Panc1 (cell line): Measurements from ENCODE around the gene TOM1L1. TPM values are rescaled to one million over a fixed set of nuclear protein-coding genes. Genes with fewer than 3 reads are reported as not detected.

Experiments
- ATAC-seq: fragments of 200-7000 bp; cut with Tn5 transposase; 2 replicates; pipeline ENCODE4 v1.9.1; 2020; ENCODE audit warnings: mild to moderate bottlenecking, moderate library complexity
- BruUV-seq: library from RNA; stranded (reverse); fragments of 400-500 nt; replicated peaks from 2 replicates; lab custom pipeline; 2021; lab: Mats Ljungman, UMichigan
- CTCF ChIA-PET: fragments of 300-600 bp; sonication (Branson Sonifier 250); formaldehyde crosslinking; loops from one replicate; lab custom pipeline; 2022; ENCODE audit warnings: antibody characterized with exemption; lab: Charles Lee
- POLR2A ChIA-PET: fragments of 300-600 bp; sonication (Branson Sonifier 250); formaldehyde crosslinking; loops from one replicate; lab custom pipeline; 2022; ENCODE audit warnings: antibody characterized with exemption; lab: Charles Lee
- DNase-seq: peaks from one replicate; pipeline ENCODE4 v3.0.0-alpha.2; 2010; ENCODE audit warnings: low read depth, low spot score
- H3K27ac ChIP-seq: 2 replicates; pipeline ENCODE4 v1.5.1; 2011; ENCODE audit warnings: mild to moderate bottlenecking, low read length, inconsistent platforms
- H3K27me3 ChIP-seq: fragments of 200-500 bp; sonication (Bioruptor generic); 2 replicates; pipeline ENCODE4 v1.6.0; 2014; ENCODE audit warnings: low read length, inconsistent platforms; ENCODE audit not compliant: control insufficient read depth, insufficient read depth
- H3K36me3 ChIP-seq: fragments of 200-500 bp; sonication (Bioruptor generic); 2 replicates; pipeline ENCODE4 v1.5.1; 2014; ENCODE audit warnings: inconsistent platforms, mild to moderate bottlenecking, low read length, moderate library complexity; ENCODE audit not compliant: control insufficient read depth, insufficient read depth
- H3K4me1 ChIP-seq: 2 replicates; pipeline ENCODE4 v1.5.1; 2011; ENCODE audit warnings: inconsistent platforms, mild to moderate bottlenecking, low read length, moderate library complexity; ENCODE audit not compliant: control insufficient read depth, insufficient read depth
- H3K4me3 ChIP-seq, 2 experiments: 2 replicates each; pipeline ENCODE4 v1.5.1; 2011 to 2012; ENCODE audit warnings: low read depth in 2 of 2, low read length in 2 of 2, mild to moderate bottlenecking in 2 of 2, inconsistent platforms in 1 of 2, moderate library complexity in 1 of 2
- H3K9me3 ChIP-seq: fragments of 200-500 bp; sonication (Bioruptor generic); 2 replicates; pipeline ENCODE4 v1.5.1; 2014; ENCODE audit warnings: low read depth, mild to moderate bottlenecking, inconsistent platforms, low read length, moderate library complexity; ENCODE audit not compliant: control insufficient read depth, insufficient read depth
- POLR2AphosphoS5 ChIP-seq: IDR thresholded peaks from 2 replicates; pipeline ENCODE4 v1.6.1; 2012; ENCODE audit warnings: mild to moderate bottlenecking, low read depth, low read length, moderate library complexity
- SIN3A ChIP-seq: IDR thresholded peaks from 2 replicates; pipeline ENCODE4 v1.6.1; 2012; ENCODE audit warnings: low read depth, mild to moderate bottlenecking, low read length, moderate library complexity, borderline replicate concordance; ENCODE audit not compliant: insufficient read depth
- TCF7L2 ChIP-seq: IDR thresholded peaks from 2 replicates; pipeline ENCODE4 v1.6.1; 2011; ENCODE audit warnings: mild to moderate bottlenecking, low read depth, low read length, inconsistent platforms
- in situ Hi-C: cut with HindIII; loops from 2 replicates; pipeline ENCODE4 v1.10.0; 2016; ENCODE audit warnings: low sequenced_read_pairs, low pct_unique_long_range_greater_than_20kb
- intact Hi-C: fragments of 100-400 bp; cut with micrococcal nuclease; formaldehyde crosslinking; loops from one replicate; pipeline ENCODE4 v1.10.0; 2022; ENCODE audit not compliant: unreplicated experiment
- total RNA-seq: library from RNA; stranded (reverse); gene quantifications from one replicate; pipeline ENCODE4 v1.2.1, GENCODE V29; 2021; ENCODE audit not compliant: unreplicated experiment
- TF ChIP-seq, protein P1 (sequence below), 2 experiments: IDR thresholded peaks; 2 replicates each; pipeline ENCODE4 v1.6.1; 2011 to 2012; ENCODE audit warnings: low read depth in 2 of 2, control low read depth in 1 of 2, low read length in 1 of 2, mild to moderate bottlenecking in 1 of 2, moderate library complexity in 1 of 2; ENCODE audit not compliant: insufficient read depth in 1 of 2
- TF ChIP-seq, protein P2 (sequence below): fragments of 450-650 bp; IDR thresholded peaks from 2 replicates; pipeline ENCODE4 v1.5.1; 2017; ENCODE audit warnings: mild to moderate bottlenecking

The TOM1L1 gene
- total RNA-seq, 1 experiment from 2014 or later: 53.9 TPM

DNA sequence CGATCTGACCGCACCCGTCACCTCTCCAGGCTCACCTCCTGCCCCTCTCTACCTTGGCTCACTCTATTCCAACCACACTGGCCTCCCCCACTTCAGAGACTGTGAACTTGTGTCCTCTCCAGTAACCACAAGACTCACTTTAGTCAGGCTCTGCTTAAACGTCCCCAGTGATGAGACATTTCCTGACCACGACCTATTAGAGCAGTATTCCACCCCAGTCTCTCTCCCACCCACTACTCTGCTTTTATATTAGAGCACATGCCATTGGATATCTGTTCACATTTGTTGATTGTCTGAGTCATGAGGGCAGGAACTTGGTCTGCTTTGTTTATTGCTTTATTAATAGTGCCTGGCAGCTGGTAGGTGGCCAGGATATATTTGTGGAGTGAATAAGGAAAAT lies 47.7 kb downstream of the TOM1L1 start:
- DNase-seq (peak; percentile 36), ATAC-seq (peak; percentile 51; the same call in 1 of the 2 replicates)
- BruUV-seq: no TSS peak
- Histone ChIP-seq H3K36me3 (0 out of 2 replicates have a peak, but pooled peaks cover 7% of the 10 kb centered on the region), H3K9me3 (no peaks in the 10 kb centered on the region), H3K27me3 (no peaks in the 10 kb centered on the region), H3K4me3 (no peak overlapping the region), H3K4me1 (0 out of 2 replicates have a peak, but pooled peaks cover 4% of the 10 kb centered on the region), H3K27ac (no peak overlapping the region)
- TF ChIP-seq, protein P1, sequence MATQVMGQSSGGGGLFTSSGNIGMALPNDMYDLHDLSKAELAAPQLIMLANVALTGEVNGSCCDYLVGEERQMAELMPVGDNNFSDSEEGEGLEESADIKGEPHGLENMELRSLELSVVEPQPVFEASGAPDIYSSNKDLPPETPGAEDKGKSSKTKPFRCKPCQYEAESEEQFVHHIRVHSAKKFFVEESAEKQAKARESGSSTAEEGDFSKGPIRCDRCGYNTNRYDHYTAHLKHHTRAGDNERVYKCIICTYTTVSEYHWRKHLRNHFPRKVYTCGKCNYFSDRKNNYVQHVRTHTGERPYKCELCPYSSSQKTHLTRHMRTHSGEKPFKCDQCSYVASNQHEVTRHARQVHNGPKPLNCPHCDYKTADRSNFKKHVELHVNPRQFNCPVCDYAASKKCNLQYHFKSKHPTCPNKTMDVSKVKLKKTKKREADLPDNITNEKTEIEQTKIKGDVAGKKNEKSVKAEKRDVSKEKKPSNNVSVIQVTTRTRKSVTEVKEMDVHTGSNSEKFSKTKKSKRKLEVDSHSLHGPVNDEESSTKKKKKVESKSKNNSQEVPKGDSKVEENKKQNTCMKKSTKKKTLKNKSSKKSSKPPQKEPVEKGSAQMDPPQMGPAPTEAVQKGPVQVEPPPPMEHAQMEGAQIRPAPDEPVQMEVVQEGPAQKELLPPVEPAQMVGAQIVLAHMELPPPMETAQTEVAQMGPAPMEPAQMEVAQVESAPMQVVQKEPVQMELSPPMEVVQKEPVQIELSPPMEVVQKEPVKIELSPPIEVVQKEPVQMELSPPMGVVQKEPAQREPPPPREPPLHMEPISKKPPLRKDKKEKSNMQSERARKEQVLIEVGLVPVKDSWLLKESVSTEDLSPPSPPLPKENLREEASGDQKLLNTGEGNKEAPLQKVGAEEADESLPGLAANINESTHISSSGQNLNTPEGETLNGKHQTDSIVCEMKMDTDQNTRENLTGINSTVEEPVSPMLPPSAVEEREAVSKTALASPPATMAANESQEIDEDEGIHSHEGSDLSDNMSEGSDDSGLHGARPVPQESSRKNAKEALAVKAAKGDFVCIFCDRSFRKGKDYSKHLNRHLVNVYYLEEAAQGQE (IDR thresholded peaks at IDR 0.05; ENCODE audit: insufficient read depth in 1 of 2, low read depth in 2 of 2, low read length in 1 of 2): no peak
- no peak for TF ChIP-seq SIN3A
- TF ChIP-seq POLR2AphosphoS5: no peak
- TF ChIP-seq, protein P2, sequence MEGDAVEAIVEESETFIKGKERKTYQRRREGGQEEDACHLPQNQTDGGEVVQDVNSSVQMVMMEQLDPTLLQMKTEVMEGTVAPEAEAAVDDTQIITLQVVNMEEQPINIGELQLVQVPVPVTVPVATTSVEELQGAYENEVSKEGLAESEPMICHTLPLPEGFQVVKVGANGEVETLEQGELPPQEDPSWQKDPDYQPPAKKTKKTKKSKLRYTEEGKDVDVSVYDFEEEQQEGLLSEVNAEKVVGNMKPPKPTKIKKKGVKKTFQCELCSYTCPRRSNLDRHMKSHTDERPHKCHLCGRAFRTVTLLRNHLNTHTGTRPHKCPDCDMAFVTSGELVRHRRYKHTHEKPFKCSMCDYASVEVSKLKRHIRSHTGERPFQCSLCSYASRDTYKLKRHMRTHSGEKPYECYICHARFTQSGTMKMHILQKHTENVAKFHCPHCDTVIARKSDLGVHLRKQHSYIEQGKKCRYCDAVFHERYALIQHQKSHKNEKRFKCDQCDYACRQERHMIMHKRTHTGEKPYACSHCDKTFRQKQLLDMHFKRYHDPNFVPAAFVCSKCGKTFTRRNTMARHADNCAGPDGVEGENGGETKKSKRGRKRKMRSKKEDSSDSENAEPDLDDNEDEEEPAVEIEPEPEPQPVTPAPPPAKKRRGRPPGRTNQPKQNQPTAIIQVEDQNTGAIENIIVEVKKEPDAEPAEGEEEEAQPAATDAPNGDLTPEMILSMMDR: no peak
- TF ChIP-seq TCF7L2: no peak
- ChIA-PET POLR2A (no interaction called here), CTCF (no interaction called here)
- intact Hi-C loops: no loop called here
- in situ Hi-C loops: no loop called here

DNA sequence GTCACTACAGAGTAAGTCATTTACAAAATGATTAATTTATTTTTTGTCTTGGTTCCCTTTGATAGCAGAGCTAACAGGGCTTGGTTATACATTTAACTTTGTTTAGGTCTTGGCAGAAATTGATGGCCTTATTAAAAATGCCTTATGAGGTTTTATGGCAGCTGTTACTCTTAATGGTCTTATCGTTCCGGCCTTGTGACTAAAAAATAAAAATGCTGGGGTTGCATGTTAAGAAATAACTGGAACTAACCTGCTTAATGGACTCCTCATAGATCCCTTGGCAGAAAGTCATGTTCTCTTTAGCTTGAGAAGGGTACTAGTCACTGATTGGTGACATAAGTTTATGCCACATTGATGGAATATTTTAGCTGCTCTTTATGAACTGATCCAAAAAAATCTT lies 49.5 kb downstream of the TOM1L1 start:
- H3K27me3 ChIP-seq: no peaks in the 10 kb centered on the region
- intact Hi-C loops (no loop called here), in situ Hi-C loops (no loop called here)
- 0 out of 2 replicates have a peak, but pooled peaks cover 4% of the 10 kb centered on the region for H3K4me1 ChIP-seq
- no peak overlapping the region for H3K4me3 ChIP-seq
- ChIA-PET POLR2A (no interaction called here), CTCF (no interaction called here)
- TF ChIP-seq SIN3A (no peak), TCF7L2 (no peak), POLR2AphosphoS5 (no peak)
- TF ChIP-seq, protein P2: no peak
- TF ChIP-seq, protein P1 (IDR thresholded peaks at IDR 0.05; ENCODE audit: insufficient read depth in 1 of 2, low read depth in 2 of 2, low read length in 1 of 2): no peak
- no TSS peak for BruUV-seq
- H3K9me3 ChIP-seq: no peaks in the 10 kb centered on the region
- 0 out of 2 replicates have a peak, but pooled peaks cover 7% of the 10 kb centered on the region for H3K36me3 ChIP-seq
- DNase-seq: no peak
- H3K27ac ChIP-seq: no peak overlapping the region
- ATAC-seq: no peak
